Measurements from ENCODE around the gene ZSCAN12.

DNA sequence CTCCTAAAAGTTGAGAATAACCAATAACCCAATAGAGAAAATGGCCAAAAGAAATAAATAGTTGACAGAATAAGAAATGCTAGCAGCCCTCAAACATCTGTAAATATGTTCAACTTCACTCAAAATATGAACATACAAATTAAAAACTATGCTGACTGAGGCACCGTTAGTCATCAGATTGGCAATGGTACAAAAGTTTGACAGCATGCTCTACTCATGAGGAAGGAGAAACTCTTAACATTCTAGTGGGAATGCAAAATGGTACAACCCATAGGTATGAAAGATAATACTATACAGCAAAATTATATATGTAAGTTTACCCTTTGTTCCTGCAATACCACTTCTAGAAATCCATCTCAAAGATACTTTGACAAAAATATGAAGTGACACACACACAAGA, 1.6 kb upstream of the ZSCAN12 start:
- TF ChIP-seq, protein P1, sequence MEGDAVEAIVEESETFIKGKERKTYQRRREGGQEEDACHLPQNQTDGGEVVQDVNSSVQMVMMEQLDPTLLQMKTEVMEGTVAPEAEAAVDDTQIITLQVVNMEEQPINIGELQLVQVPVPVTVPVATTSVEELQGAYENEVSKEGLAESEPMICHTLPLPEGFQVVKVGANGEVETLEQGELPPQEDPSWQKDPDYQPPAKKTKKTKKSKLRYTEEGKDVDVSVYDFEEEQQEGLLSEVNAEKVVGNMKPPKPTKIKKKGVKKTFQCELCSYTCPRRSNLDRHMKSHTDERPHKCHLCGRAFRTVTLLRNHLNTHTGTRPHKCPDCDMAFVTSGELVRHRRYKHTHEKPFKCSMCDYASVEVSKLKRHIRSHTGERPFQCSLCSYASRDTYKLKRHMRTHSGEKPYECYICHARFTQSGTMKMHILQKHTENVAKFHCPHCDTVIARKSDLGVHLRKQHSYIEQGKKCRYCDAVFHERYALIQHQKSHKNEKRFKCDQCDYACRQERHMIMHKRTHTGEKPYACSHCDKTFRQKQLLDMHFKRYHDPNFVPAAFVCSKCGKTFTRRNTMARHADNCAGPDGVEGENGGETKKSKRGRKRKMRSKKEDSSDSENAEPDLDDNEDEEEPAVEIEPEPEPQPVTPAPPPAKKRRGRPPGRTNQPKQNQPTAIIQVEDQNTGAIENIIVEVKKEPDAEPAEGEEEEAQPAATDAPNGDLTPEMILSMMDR (IDR thresholded peaks at IDR 0.05) = no peak
- no peak for TF ChIP-seq POLR2A (IDR thresholded peaks at IDR 0.05)

Measured in thyroid gland (tissue), 4 donors.